ENCODE data around the gene GSTO2. TPM values are rescaled to one million over a fixed set of nuclear protein-coding genes. Genes with fewer than 3 reads are reported as not detected.

The GSTO2 gene
- total RNA-seq, 2 experiments from 2014 or later = 1.8 to 2.7 TPM

- DNase-seq = no peak
- TF ChIP-seq CTCF (IDR thresholded peaks at IDR 0.05) = no peak
- POLR2A ChIA-PET = interaction anchor here (0.8 to 3.9 kb wide), 3 partner anchors 8 to 27 kb away, joined by 3 to 21 read pairs (median 3); no protein-coding TSS in a partner anchor
- CTCF ChIA-PET = interaction anchor here (0.9 to 5.3 kb wide), 6 partner anchors 15 to 48 kb away, joined by 3 to 28 read pairs (median 6); partner anchors contain the start of gene CFAP58
- Mint-ChIP-seq H3K4me1 (ENCODE audit: low read depth) (peaks cover 79% of the 10 kb centered on the region), H3K27me3 (no peaks in the 10 kb centered on the region), H3K27ac (peak overlapping the region; percentile 82), H3K9me3 (no peaks in the 10 kb centered on the region), H3K4me3 (no peak overlapping the region), H3K36me3 (ENCODE audit: low read depth) (peaks cover 29% of the 10 kb centered on the region)
- ATAC-seq = no peak
- intact Hi-C loops (cut with micrococcal nuclease) = no loop called here
Observed at GRCh38 chr10:104321226-104321625, 52.2 kb downstream of the GSTO2 start.

- POLR2A ChIA-PET = interaction anchor here (0.8 to 5.1 kb wide), 4 partner anchors 9 to 26 kb away, joined by 3 to 30 read pairs (median 12); partner anchors contain the start of gene ITPRIP
- Mint-ChIP-seq H3K4me1 (ENCODE audit: low read depth) (peaks cover 85% of the 10 kb centered on the region), H3K27ac (peak overlapping the region; percentile 82), H3K9me3 (no peaks in the 10 kb centered on the region), H3K36me3 (ENCODE audit: low read depth) (peaks cover 33% of the 10 kb centered on the region), H3K27me3 (no peaks in the 10 kb centered on the region), H3K4me3 (peak overlapping the region; percentile 16)
- ATAC-seq (no peak), DNase-seq (no peak)
- no peak for TF ChIP-seq CTCF (IDR thresholded peaks at IDR 0.05)
- intact Hi-C loops (cut with micrococcal nuclease) = no loop called here
- CTCF ChIA-PET = interaction anchor here (0.9 to 5.3 kb wide), 7 partner anchors 16 to 49 kb away, joined by 3 to 28 read pairs (median 5); partner anchors contain the start of gene CFAP58
Observed at GRCh38 chr10:104321725-104322415, 52.9 kb downstream of the GSTO2 start.

- H3K27me3 Mint-ChIP-seq = no peaks in the 10 kb centered on the region
- peaks cover 34% of the 10 kb centered on the region for H3K36me3 Mint-ChIP-seq (ENCODE audit: low read depth)
- peak; percentile 66 for ATAC-seq
- peak overlapping the region; percentile 82 for H3K27ac Mint-ChIP-seq
- no peak for TF ChIP-seq CTCF (IDR thresholded peaks at IDR 0.05)
- ChIA-PET CTCF (interaction anchor here (1.2 to 5.3 kb wide), 5 partner anchors 16 to 31 kb away, joined by 4 to 28 read pairs (median 6); partner anchors contain the start of gene CFAP58), POLR2A (interaction anchor here (3.9 to 5.1 kb wide), 2 partner anchors 9 to 15 kb away, joined by 21 to 30 read pairs; partner anchors contain the start of gene ITPRIP)
- no peaks in the 10 kb centered on the region for H3K9me3 Mint-ChIP-seq
- peak; percentile 69 for DNase-seq
- H3K4me3 Mint-ChIP-seq = peak overlapping the region; percentile 16
- intact Hi-C loops (cut with micrococcal nuclease) = no loop called here
- peaks cover 88% of the 10 kb centered on the region for H3K4me1 Mint-ChIP-seq (ENCODE audit: low read depth)
Observed at GRCh38 chr10:104322416-104322782, 53.4 kb downstream of the GSTO2 start.

- CTCF ChIA-PET = interaction anchor here (1.1 to 5.3 kb wide), 4 partner anchors 17 to 30 kb away, joined by 3 to 28 read pairs (median 8); no protein-coding TSS in a partner anchor
- no peak for TF ChIP-seq CTCF (IDR thresholded peaks at IDR 0.05)
- peaks cover 90% of the 10 kb centered on the region for H3K4me1 Mint-ChIP-seq (ENCODE audit: low read depth)
- peak overlapping the region; percentile 82 for H3K27ac Mint-ChIP-seq
- no peak for DNase-seq
- H3K36me3 Mint-ChIP-seq (ENCODE audit: low read depth) = peaks cover 33% of the 10 kb centered on the region
- no peaks in the 10 kb centered on the region for H3K9me3 Mint-ChIP-seq
- peak overlapping the region; percentile 16 for H3K4me3 Mint-ChIP-seq
- ATAC-seq = no peak
- intact Hi-C loops (cut with micrococcal nuclease) = no loop called here
- H3K27me3 Mint-ChIP-seq = no peaks in the 10 kb centered on the region
- POLR2A ChIA-PET = interaction anchor here (3.9 to 5.1 kb wide), 2 partner anchors 10 to 14 kb away, joined by 21 to 30 read pairs; partner anchors contain the start of gene ITPRIP
Observed at GRCh38 chr10:104323085-104323484, 54.1 kb downstream of the GSTO2 start.

Data from activated CD8-positive, alpha-beta T cell treated with anti-CD3 and anti-CD28 coated beads for 36 hours (primary cell).